ENCODE results near the gene CEP192.
A peak's percentile ranks its signal among the peaks of the same experiment; 100 is the strongest.

CEP192 gene, protein sequence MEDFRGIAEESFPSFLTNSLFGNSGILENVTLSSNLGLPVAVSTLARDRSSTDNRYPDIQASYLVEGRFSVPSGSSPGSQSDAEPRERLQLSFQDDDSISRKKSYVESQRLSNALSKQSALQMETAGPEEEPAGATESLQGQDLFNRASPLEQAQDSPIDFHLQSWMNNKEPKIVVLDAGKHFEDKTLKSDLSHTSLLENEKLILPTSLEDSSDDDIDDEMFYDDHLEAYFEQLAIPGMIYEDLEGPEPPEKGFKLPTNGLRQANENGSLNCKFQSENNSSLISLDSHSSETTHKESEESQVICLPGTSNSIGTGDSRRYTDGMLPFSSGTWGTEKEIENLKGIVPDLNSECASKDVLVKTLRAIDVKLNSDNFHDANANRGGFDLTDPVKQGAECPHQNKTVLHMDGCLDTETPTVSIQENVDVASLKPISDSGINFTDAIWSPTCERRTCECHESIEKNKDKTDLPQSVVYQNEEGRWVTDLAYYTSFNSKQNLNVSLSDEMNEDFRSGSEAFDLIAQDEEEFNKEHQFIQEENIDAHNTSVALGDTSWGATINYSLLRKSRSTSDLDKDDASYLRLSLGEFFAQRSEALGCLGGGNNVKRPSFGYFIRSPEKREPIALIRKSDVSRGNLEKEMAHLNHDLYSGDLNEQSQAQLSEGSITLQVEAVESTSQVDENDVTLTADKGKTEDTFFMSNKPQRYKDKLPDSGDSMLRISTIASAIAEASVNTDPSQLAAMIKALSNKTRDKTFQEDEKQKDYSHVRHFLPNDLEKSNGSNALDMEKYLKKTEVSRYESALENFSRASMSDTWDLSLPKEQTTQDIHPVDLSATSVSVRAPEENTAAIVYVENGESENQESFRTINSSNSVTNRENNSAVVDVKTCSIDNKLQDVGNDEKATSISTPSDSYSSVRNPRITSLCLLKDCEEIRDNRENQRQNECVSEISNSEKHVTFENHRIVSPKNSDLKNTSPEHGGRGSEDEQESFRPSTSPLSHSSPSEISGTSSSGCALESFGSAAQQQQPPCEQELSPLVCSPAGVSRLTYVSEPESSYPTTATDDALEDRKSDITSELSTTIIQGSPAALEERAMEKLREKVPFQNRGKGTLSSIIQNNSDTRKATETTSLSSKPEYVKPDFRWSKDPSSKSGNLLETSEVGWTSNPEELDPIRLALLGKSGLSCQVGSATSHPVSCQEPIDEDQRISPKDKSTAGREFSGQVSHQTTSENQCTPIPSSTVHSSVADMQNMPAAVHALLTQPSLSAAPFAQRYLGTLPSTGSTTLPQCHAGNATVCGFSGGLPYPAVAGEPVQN (N-terminal part only)

DNA sequence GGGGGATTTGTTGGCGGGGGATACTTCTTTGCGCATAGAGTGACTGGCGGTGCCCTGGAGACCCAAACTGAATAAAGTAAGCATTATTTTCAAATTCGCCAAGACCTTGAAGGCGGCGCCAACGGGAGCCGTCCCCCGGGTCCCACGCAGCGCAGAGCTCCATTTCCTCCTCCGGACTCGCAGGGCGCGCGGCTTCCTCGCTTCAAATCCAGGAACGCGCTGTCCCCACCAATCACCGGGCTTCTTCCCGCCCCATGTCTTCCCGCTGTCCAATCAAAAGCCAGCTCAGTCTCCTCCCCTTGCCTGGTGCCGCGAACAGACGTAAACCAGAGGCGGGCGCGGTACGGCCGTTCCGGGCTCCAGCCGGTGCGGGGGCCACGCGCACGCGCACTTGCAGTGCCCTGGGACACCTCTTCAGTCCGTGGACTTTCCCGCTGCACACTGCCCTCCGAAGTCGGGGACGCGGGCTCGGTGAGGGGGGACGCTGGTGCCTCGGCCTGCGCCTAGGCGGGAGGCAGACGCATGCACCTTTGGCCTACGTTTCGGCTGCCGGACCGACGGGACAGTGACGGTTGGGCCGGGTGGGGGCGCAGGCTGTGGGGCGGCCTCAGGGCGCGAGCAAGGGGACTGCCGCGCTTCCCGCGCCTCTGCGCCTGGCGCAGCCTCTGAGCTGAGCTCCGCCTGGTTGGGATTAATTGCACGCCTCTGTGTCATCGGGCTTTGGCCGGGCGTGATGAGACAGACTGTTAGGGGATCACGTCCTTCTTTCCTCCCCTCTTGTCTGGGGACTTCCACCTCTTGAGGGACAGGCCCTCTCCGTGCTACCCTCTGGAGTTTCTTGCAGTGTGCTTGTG is at the start of gene CEP192:
Gene CEP192 (plus strand): TSS at position 396 of the 854 bp plus-strand sequence. CDS start 8,063 bp downstream, outside the sequence.
- H3K27ac ChIP-seq (ENCODE audit: low read depth in 2 of 2, low read length in 2 of 2), result peak within 1 kb of the TSS; percentile 91 to 95
- H3K9ac ChIP-seq (ENCODE audit: low read depth in 1 of 2, low read length in 2 of 2), result peak within 1 kb of the TSS; percentile 88 to 89
- peak within 1 kb of the TSS; percentile 95 to 98 for H3K4me3 ChIP-seq (ENCODE audit: low read length in 2 of 2)
- no peaks in the 10 kb centered on the region for H3K9me3 ChIP-seq (ENCODE audit: control insufficient read depth in 2 of 2, low read length in 2 of 2)
- peaks cover 7 to 17% of the 10 kb centered on the region in 2 donors for H3K4me1 ChIP-seq (ENCODE audit: control insufficient read depth in 2 of 2, insufficient read depth in 2 of 2, low read length in 2 of 2)
- no peaks in the 10 kb centered on the region for H3K27me3 ChIP-seq (ENCODE audit: control insufficient read depth in 2 of 2, insufficient read depth in 2 of 2, low read length in 2 of 2)
- no peaks in the 10 kb centered on the region for H3K36me3 ChIP-seq (ENCODE audit: control insufficient read depth in 2 of 2, insufficient read depth in 2 of 2, low read length in 2 of 2)

DNA sequence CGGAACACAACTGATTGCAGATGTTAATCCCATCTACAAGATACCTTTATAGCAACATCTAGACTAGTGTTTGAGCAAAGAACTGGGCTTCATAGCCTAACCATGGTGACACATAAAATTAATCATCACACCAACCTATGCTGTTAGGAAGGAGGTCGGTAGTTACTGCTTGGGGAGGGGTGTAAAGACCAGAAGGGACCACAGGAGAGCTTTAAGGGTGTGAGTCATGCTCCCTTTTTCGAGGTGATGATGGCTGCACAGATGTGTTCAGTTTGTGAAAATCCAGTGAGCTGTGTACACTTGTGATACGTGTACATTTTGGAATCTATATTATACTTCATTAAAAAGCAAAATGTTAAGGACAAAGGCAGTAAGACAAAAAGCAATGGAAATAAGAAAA is 47.9 kb upstream of the CEP192 start:
- H3K36me3 ChIP-seq (ENCODE audit: control insufficient read depth in 2 of 2, insufficient read depth in 2 of 2, low read length in 2 of 2), result no peaks in the 10 kb centered on the region
- no peaks in the 10 kb centered on the region for H3K9me3 ChIP-seq (ENCODE audit: control insufficient read depth in 2 of 2, low read length in 2 of 2)
- peaks cover 6 to 14% of the 10 kb centered on the region in 2 donors for H3K4me1 ChIP-seq (ENCODE audit: control insufficient read depth in 2 of 2, insufficient read depth in 2 of 2, low read length in 2 of 2)
- no peaks in the 10 kb centered on the region for H3K27me3 ChIP-seq (ENCODE audit: control insufficient read depth in 2 of 2, insufficient read depth in 2 of 2, low read length in 2 of 2)
- no peak overlapping the region for H3K4me3 ChIP-seq (ENCODE audit: low read length in 2 of 2)
- H3K27ac ChIP-seq (ENCODE audit: low read depth in 2 of 2, low read length in 2 of 2), result no peak overlapping the region
- H3K9ac ChIP-seq (ENCODE audit: low read depth in 1 of 2, low read length in 2 of 2), result no peak overlapping the region

DNA sequence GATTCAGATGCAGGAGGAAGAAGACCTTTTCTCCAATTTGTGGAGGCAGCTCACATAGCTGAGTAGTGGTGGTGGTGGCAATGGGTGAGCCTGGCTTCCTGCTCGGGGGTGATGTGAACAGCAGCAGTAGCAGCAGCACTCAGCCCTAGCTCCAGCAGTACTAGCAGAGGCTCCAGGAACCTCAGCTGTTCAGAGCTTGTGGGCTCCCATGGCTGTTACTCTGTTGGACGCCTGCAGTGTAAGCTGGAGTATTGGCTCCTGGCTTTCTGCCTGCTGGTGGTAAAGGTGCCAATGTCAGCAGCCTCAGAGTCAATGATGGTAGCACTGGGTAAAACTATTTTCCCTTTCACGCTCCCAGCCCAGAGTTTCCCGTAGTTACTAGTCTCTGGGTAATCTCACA is 46.5 kb upstream of the CEP192 start:
- H3K27ac ChIP-seq (ENCODE audit: low read depth in 2 of 2, low read length in 2 of 2), result no peak overlapping the region
- no peak overlapping the region for H3K9ac ChIP-seq (ENCODE audit: low read depth in 1 of 2, low read length in 2 of 2)
- H3K4me1 ChIP-seq (ENCODE audit: control insufficient read depth in 2 of 2, insufficient read depth in 2 of 2, low read length in 2 of 2), result peaks cover 10 to 17% of the 10 kb centered on the region in 2 donors
- H3K9me3 ChIP-seq (ENCODE audit: control insufficient read depth in 2 of 2, low read length in 2 of 2), result no peaks in the 10 kb centered on the region
- H3K36me3 ChIP-seq (ENCODE audit: control insufficient read depth in 2 of 2, insufficient read depth in 2 of 2, low read length in 2 of 2), result no peaks in the 10 kb centered on the region
- H3K4me3 ChIP-seq (ENCODE audit: low read length in 2 of 2), result no peak overlapping the region
- H3K27me3 ChIP-seq (ENCODE audit: control insufficient read depth in 2 of 2, insufficient read depth in 2 of 2, low read length in 2 of 2), result no peaks in the 10 kb centered on the region

DNA sequence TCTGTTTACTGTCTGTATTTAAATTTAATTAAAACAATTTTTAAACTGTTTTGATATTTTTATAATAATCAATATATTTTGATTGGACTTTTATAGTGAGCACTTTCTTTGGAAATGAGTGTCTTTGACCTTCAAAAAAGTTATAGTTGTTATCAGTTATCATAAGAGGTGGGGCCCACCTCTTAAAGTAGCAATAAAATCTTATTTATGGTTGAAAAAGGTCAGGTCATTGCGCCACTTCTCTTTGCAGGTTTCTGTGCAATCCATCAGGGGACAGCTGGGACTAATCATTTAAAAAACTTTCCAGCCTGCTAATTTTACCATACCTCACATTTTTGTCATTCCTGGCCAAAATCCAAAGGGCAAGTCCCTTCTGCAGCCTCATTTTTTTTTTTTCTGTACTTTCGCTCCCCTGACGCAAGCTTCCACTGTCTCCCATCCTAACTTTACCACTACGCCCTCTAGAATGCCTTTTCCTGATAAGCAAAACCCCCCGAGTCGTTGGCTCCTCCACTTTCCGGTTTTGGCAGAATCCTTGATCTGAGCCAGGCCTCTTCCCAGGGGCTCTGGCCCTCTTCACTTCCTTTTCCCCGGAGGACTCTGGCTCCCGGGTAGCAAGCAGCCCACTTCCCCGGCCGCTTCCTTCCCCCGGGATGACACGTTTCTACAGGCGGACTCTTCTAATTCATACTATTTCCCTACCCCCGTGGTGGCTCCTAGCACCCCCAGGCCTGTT is 44.4 kb upstream of the CEP192 start:
- H3K4me1 ChIP-seq (ENCODE audit: control insufficient read depth in 2 of 2, insufficient read depth in 2 of 2, low read length in 2 of 2), result peaks cover 10 to 17% of the 10 kb centered on the region in 2 donors
- H3K9ac ChIP-seq (ENCODE audit: low read depth in 1 of 2, low read length in 2 of 2), result peak overlapping the region; percentile 94
- peak overlapping the region; percentile 98 for H3K27ac ChIP-seq (ENCODE audit: low read depth in 2 of 2, low read length in 2 of 2)

DNA sequence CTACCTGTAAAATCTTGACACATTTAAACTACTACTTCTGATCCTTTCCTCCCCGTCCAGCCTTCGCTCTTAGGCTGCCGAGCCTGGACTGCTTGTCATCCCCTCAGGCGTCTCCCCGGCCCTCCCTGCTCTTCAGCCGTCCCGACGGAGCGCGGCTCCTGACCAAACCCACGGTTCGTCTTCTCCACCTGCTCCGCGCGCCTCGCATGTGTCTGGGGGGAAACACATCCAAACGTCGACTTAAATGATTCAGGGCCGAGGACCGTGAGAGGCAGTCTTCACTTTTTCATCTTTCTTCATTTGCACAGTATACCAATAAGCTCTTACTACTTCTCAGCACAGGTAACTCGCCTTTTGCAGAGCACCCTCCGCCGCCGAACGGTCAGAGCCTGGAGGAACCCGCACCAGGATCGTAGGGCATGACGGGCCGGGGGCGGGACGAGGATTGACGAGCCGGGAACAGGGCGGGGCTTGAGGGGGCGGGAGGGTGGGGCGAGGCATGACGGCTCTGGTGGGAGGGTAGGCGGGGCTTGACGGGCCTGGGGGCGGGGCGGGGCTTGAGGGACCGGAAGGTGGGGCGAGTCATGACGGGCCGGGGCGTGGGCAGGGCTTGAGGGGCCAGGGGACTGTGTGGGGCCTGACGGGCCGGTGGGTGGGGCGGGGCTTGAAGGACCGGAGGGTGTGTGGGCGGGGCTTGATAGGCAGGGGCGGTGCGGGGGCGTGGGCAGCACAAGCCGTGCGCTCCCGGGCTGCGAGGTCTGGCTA is 43.7 kb upstream of the CEP192 start, which contains the start of gene SEH1L:
Gene SEH1L (plus strand): TSS at position 727 of the 765 bp plus-strand sequence. CDS start 111 bp downstream, outside the sequence.
- Histone ChIP-seq H3K4me1 (ENCODE audit: control insufficient read depth in 2 of 2, insufficient read depth in 2 of 2, low read length in 2 of 2) (peaks cover 10 to 17% of the 10 kb centered on the region in 2 donors), H3K27me3 (ENCODE audit: control insufficient read depth in 2 of 2, insufficient read depth in 2 of 2, low read length in 2 of 2) (no peaks in the 10 kb centered on the region)

More for the DNA sequence above, 44.4 kb upstream of the CEP192 start:
- Histone ChIP-seq H3K36me3 (ENCODE audit: control insufficient read depth in 2 of 2, insufficient read depth in 2 of 2, low read length in 2 of 2) (no peaks in the 10 kb centered on the region), H3K9me3 (ENCODE audit: control insufficient read depth in 2 of 2, low read length in 2 of 2) (no peaks in the 10 kb centered on the region), H3K4me3 (ENCODE audit: low read length in 2 of 2) (peak overlapping the region; percentile 88 to 91), H3K27me3 (ENCODE audit: control insufficient read depth in 2 of 2, insufficient read depth in 2 of 2, low read length in 2 of 2) (no peaks in the 10 kb centered on the region)

DNA sequence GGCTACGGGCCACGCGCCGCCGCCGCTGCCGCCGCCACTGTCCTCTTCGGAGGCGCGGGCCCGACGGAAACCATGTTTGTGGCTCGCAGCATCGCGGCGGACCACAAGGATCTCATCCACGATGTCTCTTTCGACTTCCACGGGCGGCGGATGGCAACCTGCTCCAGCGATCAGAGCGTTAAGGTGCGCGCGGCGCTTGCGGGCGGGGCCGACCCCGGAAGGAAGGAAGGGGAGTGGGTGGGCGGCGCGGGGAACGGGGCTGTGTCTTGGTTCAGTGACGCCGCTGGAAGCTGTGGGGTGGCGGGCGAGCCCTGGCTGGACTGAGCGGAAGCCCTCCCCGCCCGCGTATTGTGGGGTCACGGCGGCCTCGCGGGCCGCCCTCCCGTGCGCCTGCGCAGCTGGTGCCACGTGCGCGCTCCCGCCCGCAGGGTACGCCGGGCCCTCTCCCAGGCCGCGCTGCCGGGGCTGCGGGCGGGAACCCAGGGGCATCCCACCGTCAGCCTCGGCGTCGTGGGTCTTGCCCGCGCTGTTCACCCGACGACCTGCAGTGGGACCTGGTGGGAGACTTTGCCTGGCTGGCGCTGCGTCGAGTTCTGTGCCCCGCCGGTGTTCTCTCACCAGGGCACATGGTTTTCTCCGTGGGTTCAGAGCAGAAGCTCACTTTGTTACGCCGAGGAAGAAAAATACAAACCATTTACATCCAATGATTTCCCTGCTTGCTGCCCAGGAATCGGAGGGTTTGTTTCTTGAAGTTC is 42.9 kb upstream of the CEP192 start:
- peaks cover 10 to 17% of the 10 kb centered on the region in 2 donors for H3K4me1 ChIP-seq (ENCODE audit: control insufficient read depth in 2 of 2, insufficient read depth in 2 of 2, low read length in 2 of 2)
- H3K9me3 ChIP-seq (ENCODE audit: control insufficient read depth in 2 of 2, low read length in 2 of 2), result no peaks in the 10 kb centered on the region
- H3K27me3 ChIP-seq (ENCODE audit: control insufficient read depth in 2 of 2, insufficient read depth in 2 of 2, low read length in 2 of 2), result no peaks in the 10 kb centered on the region
- peak overlapping the region; percentile 99 for H3K27ac ChIP-seq (ENCODE audit: low read depth in 2 of 2, low read length in 2 of 2)
- H3K4me3 ChIP-seq (ENCODE audit: low read length in 2 of 2), result peak overlapping the region; percentile 81 to 86
- H3K36me3 ChIP-seq (ENCODE audit: control insufficient read depth in 2 of 2, insufficient read depth in 2 of 2, low read length in 2 of 2), result peaks cover 2 to 3% of the 10 kb centered on the region in 2 donors
- H3K9ac ChIP-seq (ENCODE audit: low read depth in 1 of 2, low read length in 2 of 2), result peak overlapping the region; percentile 68 to 80

More for the DNA sequence above, 43.7 kb upstream of the CEP192 start, which contains the start of gene SEH1L:
- Histone ChIP-seq H3K9ac (ENCODE audit: low read depth in 1 of 2, low read length in 2 of 2) (peak within 1 kb of the TSS; percentile 94), H3K27ac (ENCODE audit: low read depth in 2 of 2, low read length in 2 of 2) (peak within 1 kb of the TSS; percentile 99), H3K4me3 (ENCODE audit: low read length in 2 of 2) (peak within 1 kb of the TSS; percentile 88 to 91), H3K9me3 (ENCODE audit: control insufficient read depth in 2 of 2, low read length in 2 of 2) (no peaks in the 10 kb centered on the region), H3K36me3 (ENCODE audit: control insufficient read depth in 2 of 2, insufficient read depth in 2 of 2, low read length in 2 of 2) (no peaks in the 10 kb centered on the region)

DNA sequence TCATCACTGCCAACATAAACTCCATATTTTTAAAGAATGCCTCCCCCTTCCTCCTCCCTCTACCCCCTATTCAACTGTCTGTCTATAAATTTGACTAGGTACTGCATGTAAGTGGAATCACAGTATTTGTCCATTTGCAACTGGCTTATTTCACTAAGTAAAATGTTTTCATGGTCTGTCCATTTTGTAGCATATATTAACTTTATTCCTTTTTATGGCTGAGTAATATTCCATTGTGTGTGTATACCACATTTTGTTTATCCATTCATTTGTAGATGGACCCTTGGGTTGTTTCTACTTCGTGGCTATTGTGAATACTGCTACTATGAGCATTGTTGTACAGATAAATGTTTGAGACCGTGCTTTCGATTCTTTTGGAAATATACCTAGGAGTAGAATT is 32.7 kb upstream of the CEP192 start:
- H3K27ac ChIP-seq (ENCODE audit: low read depth in 2 of 2, low read length in 2 of 2), result no peak overlapping the region
- H3K27me3 ChIP-seq (ENCODE audit: control insufficient read depth in 2 of 2, insufficient read depth in 2 of 2, low read length in 2 of 2), result no peaks in the 10 kb centered on the region
- H3K9me3 ChIP-seq (ENCODE audit: control insufficient read depth in 2 of 2, low read length in 2 of 2), result no peaks in the 10 kb centered on the region
- H3K36me3 ChIP-seq (ENCODE audit: control insufficient read depth in 2 of 2, insufficient read depth in 2 of 2, low read length in 2 of 2), result peaks cover 16 to 23% of the 10 kb centered on the region in 2 donors
- peaks cover 6 to 11% of the 10 kb centered on the region in 2 donors for H3K4me1 ChIP-seq (ENCODE audit: control insufficient read depth in 2 of 2, insufficient read depth in 2 of 2, low read length in 2 of 2)
- no peak overlapping the region for H3K9ac ChIP-seq (ENCODE audit: low read depth in 1 of 2, low read length in 2 of 2)
- H3K4me3 ChIP-seq (ENCODE audit: low read length in 2 of 2), result no peak overlapping the region

DNA sequence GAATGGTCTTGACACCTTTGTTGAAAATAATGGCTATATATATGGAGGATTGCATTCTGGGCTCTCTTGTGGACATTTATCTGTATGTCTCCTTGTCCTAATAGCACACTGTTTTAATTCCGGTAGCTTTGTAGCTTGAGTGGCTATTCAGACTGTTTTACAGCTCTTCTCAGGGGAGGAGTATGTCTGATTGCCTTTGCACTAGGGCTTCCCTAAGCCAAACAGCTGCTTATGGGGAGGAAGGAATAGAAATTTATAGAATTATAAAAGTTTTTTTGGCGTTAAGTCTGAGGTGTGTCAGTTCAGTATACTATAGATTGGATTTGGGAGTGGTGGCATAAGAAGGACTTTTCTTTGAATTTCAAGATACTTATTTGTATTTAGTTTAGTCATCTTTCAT is 30.8 kb upstream of the CEP192 start:
- no peak overlapping the region for H3K9ac ChIP-seq (ENCODE audit: low read depth in 1 of 2, low read length in 2 of 2)
- H3K27me3 ChIP-seq (ENCODE audit: control insufficient read depth in 2 of 2, insufficient read depth in 2 of 2, low read length in 2 of 2), result no peaks in the 10 kb centered on the region
- H3K36me3 ChIP-seq (ENCODE audit: control insufficient read depth in 2 of 2, insufficient read depth in 2 of 2, low read length in 2 of 2), result peaks cover 20 to 23% of the 10 kb centered on the region in 2 donors
- peaks cover 6 to 11% of the 10 kb centered on the region in 2 donors for H3K4me1 ChIP-seq (ENCODE audit: control insufficient read depth in 2 of 2, insufficient read depth in 2 of 2, low read length in 2 of 2)
- no peaks in the 10 kb centered on the region for H3K9me3 ChIP-seq (ENCODE audit: control insufficient read depth in 2 of 2, low read length in 2 of 2)
- H3K27ac ChIP-seq (ENCODE audit: low read depth in 2 of 2, low read length in 2 of 2), result peak overlapping the region; percentile 41 to 47
- no peak overlapping the region for H3K4me3 ChIP-seq (ENCODE audit: low read length in 2 of 2)

Data from mucosa of rectum (tissue), 2 donors.